GM12801 (cell line): ENCODE data around the gene GADL1.

Experiments used
- TF ChIP-seq, protein P1 (sequence below): IDR thresholded peaks from one replicate; pipeline ENCODE4 v1.5.1; 2011; ENCODE audit warnings: control low read depth; ENCODE audit not compliant: insufficient read length; ENCODE audit errors: extremely low read depth

The GADL1 gene

DNA sequence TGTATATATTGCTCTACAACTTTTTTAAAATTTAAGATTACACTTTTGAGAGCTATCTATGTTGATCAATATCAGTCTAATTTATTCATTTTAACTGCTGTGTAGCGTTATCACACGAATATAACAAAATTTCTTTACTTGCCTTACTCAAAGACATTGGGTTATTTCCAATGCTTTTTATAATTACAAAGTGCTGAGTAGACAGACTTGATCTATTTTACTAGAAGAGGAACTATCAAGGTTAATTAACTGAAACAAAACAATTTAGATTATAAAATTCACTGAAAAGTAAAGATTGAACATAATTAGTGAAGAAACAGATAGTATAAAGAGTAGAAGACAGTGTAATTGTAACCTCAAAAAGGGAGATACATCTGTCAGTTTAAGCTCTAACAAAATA, 182.6 kb downstream of the GADL1 start:
- TF ChIP-seq, protein P1, sequence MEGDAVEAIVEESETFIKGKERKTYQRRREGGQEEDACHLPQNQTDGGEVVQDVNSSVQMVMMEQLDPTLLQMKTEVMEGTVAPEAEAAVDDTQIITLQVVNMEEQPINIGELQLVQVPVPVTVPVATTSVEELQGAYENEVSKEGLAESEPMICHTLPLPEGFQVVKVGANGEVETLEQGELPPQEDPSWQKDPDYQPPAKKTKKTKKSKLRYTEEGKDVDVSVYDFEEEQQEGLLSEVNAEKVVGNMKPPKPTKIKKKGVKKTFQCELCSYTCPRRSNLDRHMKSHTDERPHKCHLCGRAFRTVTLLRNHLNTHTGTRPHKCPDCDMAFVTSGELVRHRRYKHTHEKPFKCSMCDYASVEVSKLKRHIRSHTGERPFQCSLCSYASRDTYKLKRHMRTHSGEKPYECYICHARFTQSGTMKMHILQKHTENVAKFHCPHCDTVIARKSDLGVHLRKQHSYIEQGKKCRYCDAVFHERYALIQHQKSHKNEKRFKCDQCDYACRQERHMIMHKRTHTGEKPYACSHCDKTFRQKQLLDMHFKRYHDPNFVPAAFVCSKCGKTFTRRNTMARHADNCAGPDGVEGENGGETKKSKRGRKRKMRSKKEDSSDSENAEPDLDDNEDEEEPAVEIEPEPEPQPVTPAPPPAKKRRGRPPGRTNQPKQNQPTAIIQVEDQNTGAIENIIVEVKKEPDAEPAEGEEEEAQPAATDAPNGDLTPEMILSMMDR, result no peak

DNA sequence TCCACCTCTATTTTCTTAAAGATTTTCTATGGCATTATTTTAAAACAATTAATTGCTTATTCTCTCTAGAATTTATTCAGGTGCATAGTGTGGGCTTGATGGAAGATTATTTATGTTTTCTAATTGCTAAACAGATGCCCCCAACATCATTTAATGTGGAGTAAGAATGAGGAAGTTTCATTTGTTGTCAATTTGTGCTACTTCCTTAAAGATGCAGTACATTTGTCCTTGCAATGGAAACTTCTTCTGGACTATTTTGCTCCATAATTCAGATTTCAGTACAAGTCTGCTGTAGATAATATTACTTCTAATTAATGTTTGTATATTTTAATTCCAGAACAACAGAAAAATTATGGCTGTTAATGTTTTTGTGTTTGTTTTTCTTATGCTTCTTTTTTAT, 183.3 kb downstream of the GADL1 start:
- TF ChIP-seq, protein P1, result no peak

DNA sequence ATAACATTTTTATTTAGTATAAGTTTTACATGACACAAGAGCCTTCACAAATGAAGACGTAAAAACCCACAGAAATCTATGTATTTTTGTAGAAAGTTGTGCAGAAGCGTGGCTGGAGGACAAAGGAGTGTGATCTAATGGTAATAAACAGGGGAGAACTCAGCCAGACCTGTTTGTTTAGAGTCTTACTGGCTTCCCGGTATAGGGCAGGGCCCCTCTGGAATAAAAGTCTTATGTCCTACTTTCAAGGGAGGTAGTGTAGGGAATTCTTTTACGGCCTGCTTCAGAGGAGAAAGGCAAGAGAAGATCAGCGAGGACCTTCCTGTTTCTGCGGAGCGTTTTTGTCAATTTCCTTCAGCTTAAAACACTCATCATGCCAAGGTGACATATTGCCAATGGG, 184.4 kb downstream of the GADL1 start:
- TF ChIP-seq, protein P1, result no peak

DNA sequence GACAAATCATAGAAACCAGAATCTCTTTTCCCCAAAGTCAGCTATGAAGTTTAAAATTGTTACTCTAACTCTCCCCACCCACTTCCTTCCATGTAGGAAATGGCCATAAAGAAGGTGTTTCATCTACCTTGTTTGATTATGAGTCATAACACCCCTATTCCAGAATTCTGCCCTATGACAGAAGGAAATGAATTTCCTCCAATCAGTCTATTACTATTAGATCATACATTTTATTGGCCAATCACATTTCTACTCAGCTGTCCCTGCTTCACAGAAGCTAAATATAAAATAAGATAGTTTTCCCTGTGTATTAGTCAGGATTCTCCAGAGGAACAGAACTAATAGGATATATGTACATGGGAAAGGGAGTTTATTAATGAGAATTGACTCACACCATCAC, 186.0 kb downstream of the GADL1 start:
- TF ChIP-seq, protein P1, result no peak

DNA sequence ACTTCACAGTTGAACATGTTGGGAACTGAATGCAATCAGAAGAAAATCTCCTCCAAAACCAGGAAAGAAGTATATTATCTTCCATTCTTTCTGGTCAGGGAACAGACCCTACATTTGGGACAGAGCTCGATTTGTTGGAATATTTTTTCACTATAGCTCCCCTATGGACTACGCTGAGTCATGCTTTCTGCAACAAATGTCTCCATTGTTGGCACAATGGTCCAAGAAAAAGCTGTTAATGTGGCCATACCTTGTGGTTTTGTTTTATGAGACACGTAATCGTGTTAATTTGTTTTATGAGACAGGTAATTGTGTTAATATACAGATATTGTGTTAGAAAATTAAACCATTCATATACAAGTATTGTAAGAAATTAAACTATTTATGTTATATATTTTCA, 186.6 kb downstream of the GADL1 start:
- TF ChIP-seq, protein P1, result no peak

DNA sequence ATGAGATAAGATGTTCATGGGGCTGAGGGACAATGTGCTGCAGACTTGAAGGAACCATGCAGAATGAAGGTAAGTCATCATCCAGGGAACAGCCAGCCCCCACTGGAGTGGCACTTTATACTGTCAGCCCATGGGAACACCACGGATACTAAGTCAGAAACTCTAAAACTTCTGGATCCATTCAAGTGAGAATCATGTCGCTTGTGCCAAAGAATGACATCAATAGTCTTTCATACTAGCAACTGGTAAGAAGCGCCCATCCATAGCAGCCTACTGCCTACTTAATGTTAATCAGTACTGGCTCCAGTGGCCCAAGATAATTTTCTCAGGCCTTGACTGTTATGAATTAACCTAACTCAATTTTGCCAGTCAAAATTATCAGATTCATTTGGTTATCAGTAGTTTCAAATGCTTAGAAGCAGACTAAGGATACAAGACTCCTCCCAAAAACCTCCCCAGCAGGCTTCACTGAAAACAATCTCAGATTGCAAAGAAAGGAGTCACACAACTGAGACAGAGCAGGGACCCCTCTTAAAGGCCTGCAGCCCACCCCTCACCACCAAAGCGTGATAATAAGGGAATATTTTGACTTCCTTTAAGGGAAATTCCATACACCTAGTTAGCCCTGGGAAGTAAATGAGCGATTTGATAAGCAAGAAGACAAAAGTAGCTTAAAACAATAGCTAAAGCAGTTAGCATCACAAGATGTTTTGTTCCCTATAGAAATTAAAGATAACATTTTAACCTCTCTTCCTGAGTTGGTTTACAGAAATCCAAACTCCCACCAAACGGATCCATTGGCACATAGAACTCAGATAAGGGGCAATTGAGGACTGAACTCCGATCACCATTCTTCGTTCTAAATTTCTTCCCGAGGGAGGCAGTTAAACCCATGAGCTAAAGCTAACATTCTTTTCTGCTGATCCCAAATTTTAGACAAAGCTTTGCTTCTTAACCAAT, 189.2 kb downstream of the GADL1 start:
- TF ChIP-seq, protein P1, result no peak

DNA sequence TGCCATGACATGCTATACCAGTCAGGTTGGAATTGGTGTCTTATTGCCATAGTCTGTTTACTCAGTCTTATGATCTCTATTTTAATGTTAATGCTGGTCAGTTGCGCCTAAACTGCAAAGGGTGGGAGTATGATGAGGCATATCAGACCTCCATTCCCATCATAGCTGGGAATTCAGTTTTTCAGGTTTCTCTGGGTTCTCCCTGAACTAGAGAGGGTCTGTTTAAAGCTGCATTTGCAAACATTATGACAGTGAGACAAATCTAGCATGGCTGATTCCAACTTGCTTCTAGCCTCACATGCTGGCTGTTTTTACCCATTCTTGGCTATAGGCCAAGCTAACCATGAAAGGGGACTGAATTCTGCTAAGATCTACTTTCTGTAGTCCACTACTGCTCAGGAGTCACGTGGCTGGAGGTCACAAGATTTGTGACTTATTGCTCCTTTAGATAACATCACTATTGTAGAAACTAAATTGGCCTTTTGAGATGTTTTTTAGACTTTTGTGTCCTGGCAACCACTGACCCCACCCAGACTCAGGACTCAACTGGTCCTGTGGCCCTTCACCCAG, 191.5 kb downstream of the GADL1 start:
- TF ChIP-seq, protein P1, result no peak
